ENCODE data around the gene CORIN. TPM values are rescaled to one million over a fixed set of nuclear protein-coding genes. Genes with fewer than 3 reads are reported as not detected.
"Not testable (repeated sequence)": the region's sequence is repeated elsewhere in the genome, so short reads cannot be mapped to it uniquely, and the experiment has no call there.

The CORIN gene
- total RNA-seq, 4 donors from 2014 or later: 0.11 to 0.96 (median 0.21) TPM

GRCh38 chr4:47562297-47562696 is 275.6 kb downstream of the CORIN start:
- no peaks in the 10 kb centered on the region for H3K9me3 ChIP-seq
- H3K27me3 ChIP-seq: no peaks in the 10 kb centered on the region
- no peaks in the 10 kb centered on the region for H3K4me1 ChIP-seq
- H3K36me3 ChIP-seq: peaks cover 4 to 8% of the 10 kb centered on the region in 2 donors
- H3K4me3 ChIP-seq (replicated peaks in 1 of 3): no peak overlapping the region
- no peak for DNase-seq
- TF ChIP-seq POLR2A (IDR thresholded peaks at IDR 0.05) (no peak), CTCF (IDR thresholded peaks at IDR 0.05) (no peak)
- no peak overlapping the region for H3K27ac ChIP-seq
- WGBS, 2 donors: 80 to 91% methylated on average over 3 of the region's 3 CpGs
- intact Hi-C loops (cut with DNase I): loop anchor here (10.0 kb wide), 1 partner anchor 87 kb away; no protein-coding TSS in a partner anchor

- H3K27ac ChIP-seq: no peak overlapping the region
- peaks cover 4 to 8% of the 10 kb centered on the region in 2 donors for H3K36me3 ChIP-seq
- no peaks in the 10 kb centered on the region for H3K9me3 ChIP-seq
- no peaks in the 10 kb centered on the region for H3K4me1 ChIP-seq
- H3K4me3 ChIP-seq (replicated peaks in 1 of 3): no peak overlapping the region
- no peak for DNase-seq
- H3K27me3 ChIP-seq: no peaks in the 10 kb centered on the region
- intact Hi-C loops (cut with DNase I): loop anchor here (10.0 kb wide), 1 partner anchor 87 kb away; no protein-coding TSS in a partner anchor
- 95 to 96% methylated on average over 1 of the region's 1 CpG for WGBS, 2 donors
- TF ChIP-seq CTCF (IDR thresholded peaks at IDR 0.05) (no peak), POLR2A (IDR thresholded peaks at IDR 0.05) (no peak)
Observed at GRCh38 chr4:47561331-47561730, 276.5 kb downstream of the CORIN start.

GRCh38 chr4:47560682-47561081 is 277.2 kb downstream of the CORIN start:
- TF ChIP-seq CTCF (IDR thresholded peaks at IDR 0.05) (no peak), POLR2A (IDR thresholded peaks at IDR 0.05) (no peak)
- Histone ChIP-seq H3K36me3 (peaks cover 0 to 8% of the 10 kb centered on the region in 2 donors), H3K27me3 (no peaks in the 10 kb centered on the region), H3K9me3 (no peaks in the 10 kb centered on the region), H3K4me3 (replicated peaks in 1 of 3) (no peak overlapping the region), H3K4me1 (no peaks in the 10 kb centered on the region), H3K27ac (no peak overlapping the region)
- intact Hi-C loops (cut with DNase I): loop anchor here (10.0 kb wide), 1 partner anchor 86 kb away; no protein-coding TSS in a partner anchor
- WGBS, 2 donors: 95 to 97% methylated on average over 1 of the region's 1 CpG
- no peak for DNase-seq

GRCh38 chr4:47557255-47557654 is 280.6 kb downstream of the CORIN start:
- Histone ChIP-seq H3K9me3 (no peaks in the 10 kb centered on the region), H3K27me3 (no peaks in the 10 kb centered on the region), H3K27ac (no peak overlapping the region), H3K36me3 (peaks cover 0 to 11% of the 10 kb centered on the region in 2 donors), H3K4me3 (replicated peaks in 1 of 3) (no peak overlapping the region), H3K4me1 (no peaks in the 10 kb centered on the region)
- WGBS, 2 donors: 96 to 99% methylated on average over 2 of the region's 2 CpGs
- TF ChIP-seq CTCF (IDR thresholded peaks at IDR 0.05) (no peak), POLR2A (IDR thresholded peaks at IDR 0.05) (no peak)
- intact Hi-C loops (cut with DNase I): no loop called here
- DNase-seq: no peak

GRCh38 chr4:47555920-47556319 is 281.9 kb downstream of the CORIN start:
- whole genome bisulfite sequencing, 2 donors: 97 to 99% methylated on average over 3 of the region's 3 CpGs
- H3K27me3 ChIP-seq; DNase-seq; H3K27ac ChIP-seq; H3K4me3 ChIP-seq (replicated peaks in 1 of 3); intact Hi-C loops (cut with DNase I); H3K4me1 ChIP-seq; H3K9me3 ChIP-seq: not testable (repeated sequence)
- peaks cover 0 to 11% of the 10 kb centered on the region in 2 donors for H3K36me3 ChIP-seq
